Mesothelial cell of epicardium (in vitro differentiated cells): ENCODE results near the gene NSFL1C. TPM values are rescaled to one million over a fixed set of nuclear protein-coding genes. Genes with fewer than 3 reads are reported as not detected.

ENCODE experiments used
- DNase-seq, 2 experiments: peaks; one replicate each; pipeline ENCODE4 v3.0.0; 2021; ENCODE audit warnings: low spot score in 2 of 2; ENCODE audit not compliant: unreplicated experiment in 2 of 2
- H3K27ac Mint-ChIP-seq: 2 replicates; pipeline ENCODE4 v1.8.0; 2021; ENCODE audit warnings: mixed read lengths
- H3K27me3 Mint-ChIP-seq: 2 replicates; pipeline ENCODE4 v1.8.0; 2021; ENCODE audit warnings: low read depth, mixed read lengths
- H3K36me3 Mint-ChIP-seq: 2 replicates; pipeline ENCODE4 v1.8.0; 2021; ENCODE audit warnings: mixed read lengths
- H3K4me1 Mint-ChIP-seq: 2 replicates; pipeline ENCODE4 v1.8.0; 2021; ENCODE audit warnings: mixed read lengths
- H3K4me3 Mint-ChIP-seq: 2 replicates; pipeline ENCODE4 v1.8.0; 2021; ENCODE audit warnings: mild to moderate bottlenecking, moderate library complexity, mixed read lengths
- H3K9me3 Mint-ChIP-seq: 2 replicates; pipeline ENCODE4 v1.8.0; 2021; ENCODE audit warnings: mixed read lengths
- CTCF ChIP-seq: fragments of 200-600 bp; sonication (generic); IDR thresholded peaks from one replicate; pipeline ENCODE4 v1.5.0; 2021; ENCODE audit warnings: antibody characterized with exemption; ENCODE audit not compliant: unreplicated experiment
- total RNA-seq: library from RNA; stranded (reverse); gene quantifications from 3 replicates; pipeline ENCODE4 v1.2.1, GENCODE V29; 2021

NSFL1C gene
- total RNA-seq, 1 donor from 2014 or later = 74.8 TPM

- DNase-seq = no peak
- Mint-ChIP-seq H3K27me3 (peaks cover 18% of the 10 kb centered on the region), H3K9me3 (peaks cover 8% of the 10 kb centered on the region), H3K4me1 (no peaks in the 10 kb centered on the region), H3K36me3 (no peaks in the 10 kb centered on the region), H3K4me3 (no peak overlapping the region), H3K27ac (no peak overlapping the region)
- TF ChIP-seq CTCF = no peak
Measured at GRCh38 chr20:1427457-1428054, 39.1 kb downstream of the NSFL1C start.

- Mint-ChIP-seq H3K4me1 (no peaks in the 10 kb centered on the region), H3K9me3 (no peaks in the 10 kb centered on the region), H3K27ac (no peak overlapping the region), H3K36me3 (no peaks in the 10 kb centered on the region), H3K4me3 (no peak overlapping the region), H3K27me3 (peaks cover 13% of the 10 kb centered on the region)
- TF ChIP-seq CTCF = no peak
- no peak for DNase-seq
Measured at GRCh38 chr20:1426231-1426849, 40.3 kb downstream of the NSFL1C start.

- Mint-ChIP-seq H3K27ac (no peak overlapping the region), H3K36me3 (no peaks in the 10 kb centered on the region), H3K4me3 (no peak overlapping the region), H3K9me3 (peaks cover 12% of the 10 kb centered on the region), H3K27me3 (peaks cover 5% of the 10 kb centered on the region), H3K4me1 (no peaks in the 10 kb centered on the region)
- TF ChIP-seq CTCF = no peak
- no peak for DNase-seq
Measured at GRCh38 chr20:1424336-1424735, 42.3 kb downstream of the NSFL1C start.

GRCh38 chr20:1423625-1424106 is 43.0 kb downstream of the NSFL1C start:
- no peaks in the 10 kb centered on the region for H3K36me3 Mint-ChIP-seq
- no peak for TF ChIP-seq CTCF
- no peaks in the 10 kb centered on the region for H3K4me1 Mint-ChIP-seq
- no peak overlapping the region for H3K4me3 Mint-ChIP-seq
- DNase-seq = no peak
- H3K27ac Mint-ChIP-seq = no peak overlapping the region
- peaks cover 5% of the 10 kb centered on the region for H3K27me3 Mint-ChIP-seq
- H3K9me3 Mint-ChIP-seq = peaks cover 15% of the 10 kb centered on the region

GRCh38 chr20:1423206-1423605 is 43.4 kb downstream of the NSFL1C start:
- Mint-ChIP-seq H3K4me1 (no peaks in the 10 kb centered on the region), H3K36me3 (no peaks in the 10 kb centered on the region), H3K27me3 (peaks cover 5% of the 10 kb centered on the region), H3K4me3 (no peak overlapping the region), H3K9me3 (peaks cover 15% of the 10 kb centered on the region), H3K27ac (no peak overlapping the region)
- no peak for DNase-seq
- TF ChIP-seq CTCF = no peak
